ENCODE data around the gene AP3B1. TPM values are rescaled to one million over a fixed set of nuclear protein-coding genes. Genes with fewer than 3 reads are reported as not detected.
A peak's percentile ranks its signal among the peaks of the same experiment; 100 is the strongest.

The AP3B1 gene
- total and polyA plus RNA-seq, 2 donors (not counting 1 experiment from before 2014, with no cell fraction given): 26.8 to 58.9 TPM

GRCh38 chr5:78308703-78309102 lies 14.2 kb upstream of the AP3B1 start:
- no peak for DNase-seq
- H3K27me3 Mint-ChIP-seq: peaks cover 35% of the 10 kb centered on the region
- TF ChIP-seq CTCF (IDR thresholded peaks at IDR 0.05) (no peak), EZH2 (IDR thresholded peaks at IDR 0.05; ENCODE audit: borderline replicate concordance, insufficient read depth, low read depth, low read length, poor library complexity, severe bottlenecking) (no peak)
- ATAC-seq (ENCODE audit: low read depth): no peak
- H3K27me3 ChIP-seq (replicated peaks in 1 of 4; ENCODE audit: control extremely low read depth in 1 of 4, control insufficient read depth in 3 of 4, insufficient read depth in 4 of 4, low read length in 3 of 4): peaks cover 0 to 8% (median 1%) of the 10 kb centered on the region in 4 experiments
- no peaks in the 10 kb centered on the region for H3K4me1 Mint-ChIP-seq
- no peaks in the 10 kb centered on the region for H3K4me1 ChIP-seq (ENCODE audit: control insufficient read depth in 2 of 2, insufficient read depth in 2 of 2, low read length in 2 of 2)
- no peak overlapping the region for H3K9ac ChIP-seq (ENCODE audit: low read length)
- no CpG with 5 or more reads among the region's 1 CpG for WGBS (ENCODE audit: insufficient coverage)
- H4K20me1 ChIP-seq (ENCODE audit: control insufficient read depth, insufficient read depth, low read length, poor library complexity, severe bottlenecking): no peaks in the 10 kb centered on the region
- ChIA-PET CTCF (no interaction called here), POLR2A (no interaction called here)
- H3K4me3 Mint-ChIP-seq: no peak overlapping the region
- intact Hi-C loops (cut with micrococcal nuclease): no loop called here
- H3K9me3 ChIP-seq (ENCODE audit: control extremely low read depth in 1 of 3, control insufficient read depth in 2 of 3, insufficient read depth in 1 of 3, low read length in 2 of 3): no peaks in the 10 kb centered on the region
- H3K9me3 Mint-ChIP-seq (ENCODE audit: insufficient read depth): no peaks in the 10 kb centered on the region
- no peak overlapping the region for H2AFZ ChIP-seq (ENCODE audit: insufficient read depth, low read depth, low read length, poor library complexity, severe bottlenecking)
- no peaks in the 10 kb centered on the region for H3K79me2 ChIP-seq (ENCODE audit: control insufficient read depth, insufficient read depth, low read length)
- no peak overlapping the region for H3K27ac ChIP-seq (ENCODE audit: low read length in 2 of 2)
- no peak overlapping the region for H3K4me2 ChIP-seq (replicated peaks; ENCODE audit: low read depth, low read length, poor library complexity, severe bottlenecking)
- no peaks in the 10 kb centered on the region for H3K36me3 ChIP-seq (replicated peaks in 1 of 2; ENCODE audit: control extremely low read depth in 1 of 2, control insufficient read depth in 1 of 2, extremely low read depth in 1 of 2, insufficient read depth in 2 of 2, low read length in 1 of 2)
- H3K27ac Mint-ChIP-seq: no peak overlapping the region
- H3K4me3 ChIP-seq (ENCODE audit: control extremely low read depth in 1 of 5, extremely low read depth in 1 of 5, insufficient read depth in 1 of 5, low read depth in 2 of 5, low read length in 4 of 5): no peak overlapping the region

GRCh38 chr5:78300464-78301045 lies 6.1 kb upstream of the AP3B1 start:
- Histone ChIP-seq H2AFZ (ENCODE audit: insufficient read depth, low read depth, low read length, poor library complexity, severe bottlenecking) (no peak overlapping the region), H4K20me1 (ENCODE audit: control insufficient read depth, insufficient read depth, low read length, poor library complexity, severe bottlenecking) (no peaks in the 10 kb centered on the region), H3K4me1 (ENCODE audit: control insufficient read depth in 2 of 2, insufficient read depth in 2 of 2, low read length in 2 of 2) (peaks cover 3 to 4% of the 10 kb centered on the region in 2 donors), H3K27me3 (replicated peaks in 1 of 4; ENCODE audit: control extremely low read depth in 1 of 4, control insufficient read depth in 3 of 4, insufficient read depth in 4 of 4, low read length in 3 of 4) (no peaks in the 10 kb centered on the region), H3K4me3 (ENCODE audit: control extremely low read depth in 1 of 5, extremely low read depth in 1 of 5, insufficient read depth in 1 of 5, low read depth in 2 of 5, low read length in 4 of 5) (no peak overlapping the region), H3K4me2 (replicated peaks; ENCODE audit: low read depth, low read length, poor library complexity, severe bottlenecking) (no peak overlapping the region), H3K9ac (ENCODE audit: low read length) (no peak overlapping the region), H3K79me2 (ENCODE audit: control insufficient read depth, insufficient read depth, low read length) (peaks cover 4% of the 10 kb centered on the region), H3K9me3 (ENCODE audit: control extremely low read depth in 1 of 3, control insufficient read depth in 2 of 3, insufficient read depth in 1 of 3, low read length in 2 of 3) (no peaks in the 10 kb centered on the region), H3K36me3 (replicated peaks in 1 of 2; ENCODE audit: control extremely low read depth in 1 of 2, control insufficient read depth in 1 of 2, extremely low read depth in 1 of 2, insufficient read depth in 2 of 2, low read length in 1 of 2) (no peaks in the 10 kb centered on the region), H3K27ac (ENCODE audit: low read length in 2 of 2) (no peak overlapping the region)
- CTCF ChIA-PET: interaction anchor here (0.7 to 2.0 kb wide), 7 partner anchors 33 to 876 kb away, joined by 3 to 5 read pairs (median 4); no protein-coding TSS in a partner anchor
- DNase-seq (peak; percentile 38), ATAC-seq (ENCODE audit: low read depth) (no peak)
- WGBS (ENCODE audit: insufficient coverage): 25% methylated on average over 1 of the region's 2 CpGs
- no peak overlapping the region for H3K4me3 Mint-ChIP-seq
- H3K9me3 Mint-ChIP-seq (ENCODE audit: insufficient read depth): no peaks in the 10 kb centered on the region
- TF ChIP-seq CTCF (IDR thresholded peaks at IDR 0.05): peak; percentile 22
- no peak for TF ChIP-seq EZH2 (IDR thresholded peaks at IDR 0.05; ENCODE audit: borderline replicate concordance, insufficient read depth, low read depth, low read length, poor library complexity, severe bottlenecking)
- H3K27me3 Mint-ChIP-seq: peaks cover 5% of the 10 kb centered on the region
- POLR2A ChIA-PET: no interaction called here
- intact Hi-C loops (cut with micrococcal nuclease): no loop called here
- H3K27ac Mint-ChIP-seq: no peak overlapping the region
- peaks cover 4% of the 10 kb centered on the region for H3K4me1 Mint-ChIP-seq
